Suprapubic skin (tissue), 3 donors: ENCODE results near the gene IRGQ.

ENCODE experiments used
- CTCF ChIP-seq, 2 donors: fragments of 200-600 bp in 1 of 2; fragments of 450-650 bp in 1 of 2; sonication (generic) in 1 of 2; IDR thresholded peaks; one replicate each; pipeline ENCODE4 v1.5.1; 2016 to 2019; ENCODE audit warnings: antibody characterized with exemption in 2 of 2, mild to moderate bottlenecking in 1 of 2, moderate library complexity in 1 of 2
- POLR2AphosphoS5 ChIP-seq, 3 donors: sonication (generic); formaldehyde crosslinking; IDR thresholded peaks; one replicate each; pipeline ENCODE4 v1.6.1; 2017; ENCODE audit warnings: antibody characterized with exemption in 3 of 3

- TF ChIP-seq POLR2AphosphoS5 (IDR thresholded peaks at IDR 0.05) (no peak), CTCF (IDR thresholded peaks at IDR 0.05) (no peak)
Observed at GRCh38 chr19:43599635-43600295, 3.8 kb upstream of the IRGQ start.
